CD4-positive, alpha-beta T cell treated with Interferon gamma for 1 hour (primary cell): ENCODE measurements around the gene CASP6.

Experiments used
- DNase-seq: peaks from one replicate; pipeline ENCODE4 v3.0.0-alpha.2; 2020

CASP6 gene

DNA sequence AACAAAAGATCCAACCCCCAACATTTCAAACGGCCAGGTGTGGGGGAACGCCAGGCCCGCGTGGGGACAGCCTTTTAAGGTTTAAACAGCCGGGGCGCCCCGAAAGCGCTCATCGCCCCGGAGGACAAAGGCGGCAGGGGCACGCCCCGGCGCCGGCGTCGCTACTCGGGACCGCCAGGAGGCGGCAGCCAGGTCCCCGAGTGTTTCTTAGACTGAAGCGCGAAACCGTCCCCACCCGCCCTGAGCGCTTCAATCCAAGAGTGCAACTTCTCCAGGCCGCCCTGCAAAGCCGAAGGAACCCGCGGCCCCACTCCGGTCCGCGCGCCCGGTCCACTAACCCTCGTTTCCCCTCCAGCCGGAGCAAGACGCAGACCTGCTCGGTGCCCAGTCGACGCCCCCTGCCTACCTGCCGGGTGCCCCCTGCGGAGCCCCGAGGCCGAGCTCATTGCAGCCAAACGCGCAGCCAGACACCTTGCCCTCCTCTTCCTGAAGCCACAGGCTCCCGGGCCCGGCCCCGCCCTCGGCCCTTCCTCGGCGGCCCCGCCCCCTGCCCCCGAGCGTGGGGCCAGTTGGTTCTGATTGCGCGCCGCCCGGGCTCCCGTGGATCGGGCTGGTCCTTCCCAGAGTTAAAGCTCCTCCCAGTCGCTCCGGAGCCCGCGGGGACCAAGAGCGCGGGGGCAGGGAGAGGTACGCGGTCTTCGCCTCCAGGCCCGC, at the start of gene CASP6:
CASP6 (minus strand) TSS at position 496 of the 714 bp plus-strand sequence; CDS start at position 446, 50 bp downstream.
- DNase-seq = peak; percentile 69

DNA sequence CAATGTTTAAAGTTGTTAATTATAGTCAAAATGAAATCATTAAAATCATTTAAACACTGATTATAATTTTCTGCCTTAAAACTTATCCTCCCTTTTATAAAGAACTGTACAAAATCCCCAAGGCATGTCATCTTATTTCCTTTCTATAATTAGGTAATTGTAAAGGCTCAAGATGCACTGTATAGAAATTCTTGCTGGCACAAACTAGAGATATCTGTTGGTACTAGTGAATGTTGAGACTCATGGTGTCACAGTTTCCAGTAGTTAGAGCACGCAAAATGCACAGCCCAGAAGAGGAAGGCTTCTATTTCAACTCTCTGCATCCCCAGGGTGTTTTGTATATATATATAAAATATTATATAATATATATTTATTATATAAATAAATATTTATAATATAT, 49.3 kb upstream of the CASP6 start:
- no peak for DNase-seq

DNA sequence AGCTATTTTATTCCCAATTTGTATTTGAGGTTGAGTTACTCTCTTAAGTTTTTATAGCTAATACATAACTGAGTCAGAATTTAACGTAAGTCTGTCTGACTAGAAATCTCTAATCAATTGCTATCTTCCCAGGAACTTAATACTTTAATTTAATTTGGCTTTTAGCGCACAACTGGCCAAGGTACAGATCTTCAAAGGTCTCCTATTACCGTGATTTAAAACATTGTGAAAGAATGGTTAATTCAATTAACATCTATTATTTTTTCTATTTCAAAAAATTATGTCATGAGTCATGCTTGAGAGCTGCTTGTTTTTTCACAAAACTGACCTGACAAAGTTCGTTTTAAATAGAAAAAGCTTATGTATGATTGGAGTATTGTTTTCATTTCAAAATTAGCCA, 48.6 kb upstream of the CASP6 start:
- no peak for DNase-seq

DNA sequence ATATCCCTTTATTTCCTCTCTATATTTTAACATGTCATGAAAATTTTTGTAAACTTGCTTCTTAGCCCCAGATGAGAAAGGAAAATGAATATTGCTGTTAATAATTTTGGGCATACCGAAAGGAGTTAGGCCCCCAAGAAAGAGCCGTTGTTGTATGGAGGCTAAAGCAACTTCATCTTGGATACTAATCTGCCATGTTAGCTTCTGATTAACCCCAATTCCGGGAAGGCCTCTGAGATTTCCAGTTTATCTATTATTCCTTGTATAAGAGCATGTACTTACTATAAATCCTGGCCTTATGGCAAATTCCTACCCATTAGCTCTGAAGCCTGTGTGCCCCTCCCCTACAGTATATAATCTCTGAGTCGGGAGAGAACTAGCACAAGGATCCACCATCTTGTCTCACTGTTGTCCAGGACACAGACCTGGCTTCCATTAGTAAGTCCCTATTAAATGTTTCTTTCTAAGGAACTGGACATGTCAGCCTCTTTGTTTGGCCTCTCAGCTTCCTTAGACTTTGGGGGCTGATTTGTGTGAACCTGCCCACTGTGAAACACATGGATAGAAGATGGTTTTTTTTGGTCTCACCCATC, 47.5 kb upstream of the CASP6 start:
- DNase-seq = no peak

DNA sequence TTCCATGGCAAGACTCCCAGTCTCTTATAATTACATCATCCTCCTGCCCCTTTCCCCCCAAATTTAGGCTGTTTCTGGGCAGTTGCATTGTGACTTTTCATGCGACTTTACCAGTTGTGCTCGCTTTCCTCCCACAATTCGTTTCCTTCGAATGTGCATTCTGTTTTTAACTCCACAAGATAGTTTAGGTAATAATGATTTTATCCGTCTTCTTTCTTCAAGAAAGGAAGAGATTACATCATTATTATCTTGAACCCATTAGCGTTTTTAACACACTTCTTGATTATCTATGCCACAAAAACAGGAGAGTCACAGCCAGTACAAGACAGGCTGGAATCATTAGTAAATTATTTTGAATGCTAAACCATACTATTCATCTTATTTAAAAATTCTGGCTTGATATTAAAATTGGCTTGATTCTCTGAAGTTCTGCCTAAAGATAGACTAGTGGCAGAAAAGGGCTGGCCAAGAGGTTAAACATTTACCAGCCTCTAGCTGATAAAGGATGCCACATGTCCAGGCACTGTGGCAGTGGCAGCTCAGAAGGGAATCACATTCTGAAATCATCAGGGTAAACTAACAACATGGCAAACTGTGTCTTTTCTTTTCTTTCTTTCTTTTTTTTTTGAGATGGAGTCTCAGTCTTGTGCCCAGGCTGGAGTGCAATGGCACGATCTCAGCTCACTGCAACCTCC, 46.3 kb upstream of the CASP6 start:
- DNase-seq = no peak

DNA sequence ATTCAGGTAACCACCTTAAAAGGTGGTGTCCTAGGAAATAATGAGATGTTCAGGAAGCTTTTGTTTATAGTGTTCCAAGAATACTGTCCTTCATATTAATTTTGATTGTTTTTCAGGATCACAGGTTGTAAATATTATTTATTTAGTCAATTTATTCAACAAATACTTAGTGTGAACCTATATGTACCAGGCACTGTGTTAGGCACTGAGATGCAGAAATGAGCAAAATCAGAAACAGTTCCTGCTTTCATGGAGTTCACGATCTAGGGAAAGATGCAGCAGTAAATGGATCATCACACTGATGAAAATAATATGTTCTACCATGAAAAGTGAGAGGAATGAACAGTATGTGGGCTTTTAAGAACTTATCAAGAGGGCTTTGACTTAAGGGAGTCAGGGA, 44.9 kb upstream of the CASP6 start:
- no peak for DNase-seq

DNA sequence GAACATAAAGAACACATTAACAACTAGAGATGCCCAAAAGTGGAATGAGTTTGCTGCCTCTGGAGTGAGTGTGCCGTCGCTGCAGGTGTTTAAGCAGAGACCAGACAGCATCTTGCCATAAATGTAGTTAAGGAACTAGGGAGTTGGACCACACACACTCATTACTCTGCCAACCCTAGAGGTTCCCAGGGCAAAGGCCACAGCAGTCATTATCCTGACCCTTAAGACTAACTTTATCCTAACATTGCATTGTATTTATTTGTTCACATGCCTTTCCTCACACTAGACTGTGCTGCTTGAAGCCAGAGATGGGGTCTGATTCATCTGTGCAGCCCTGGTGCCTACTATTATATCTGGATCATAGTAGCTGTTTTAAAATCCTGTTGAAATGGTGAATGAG, 43.5 kb upstream of the CASP6 start:
- DNase-seq = no peak

DNA sequence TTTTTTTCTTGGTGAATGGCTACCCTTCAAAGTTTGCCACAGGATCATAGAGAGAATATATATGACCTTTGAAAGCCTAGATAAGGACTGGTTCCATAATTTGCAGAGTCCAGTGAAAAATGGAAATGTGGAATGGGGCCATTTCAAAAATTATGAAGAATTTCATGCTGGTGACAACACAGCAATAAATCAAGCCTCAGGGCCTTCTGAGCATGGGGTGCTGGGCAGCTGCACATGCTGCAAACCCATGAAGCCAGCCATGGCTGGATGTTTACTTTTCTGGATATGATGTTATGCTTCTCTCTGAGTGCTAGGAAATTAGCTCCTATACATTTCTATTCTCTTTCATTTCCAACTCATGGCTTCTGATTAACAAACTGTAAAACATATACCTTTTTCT, 42.6 kb upstream of the CASP6 start:
- DNase-seq = no peak

DNA sequence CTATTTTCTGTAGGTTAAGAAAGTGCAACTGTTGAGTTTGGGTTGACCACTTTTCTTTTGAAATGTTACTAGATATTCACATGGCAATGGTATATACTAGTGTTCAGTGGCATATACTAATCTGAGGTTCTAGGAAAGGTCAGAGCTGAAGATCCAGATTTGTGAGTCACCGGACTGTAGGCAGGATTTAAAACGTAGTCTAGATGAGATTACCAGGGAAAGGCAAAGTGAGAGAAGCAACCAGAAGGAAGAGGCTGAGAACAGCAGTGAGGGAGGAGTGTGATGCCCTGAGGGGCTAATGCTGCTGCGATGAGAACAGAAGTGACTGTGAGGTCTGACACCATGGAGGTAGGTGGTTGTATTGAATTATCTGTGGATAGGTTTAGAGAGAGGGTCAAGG, 36.3 kb upstream of the CASP6 start:
- no peak for DNase-seq

DNA sequence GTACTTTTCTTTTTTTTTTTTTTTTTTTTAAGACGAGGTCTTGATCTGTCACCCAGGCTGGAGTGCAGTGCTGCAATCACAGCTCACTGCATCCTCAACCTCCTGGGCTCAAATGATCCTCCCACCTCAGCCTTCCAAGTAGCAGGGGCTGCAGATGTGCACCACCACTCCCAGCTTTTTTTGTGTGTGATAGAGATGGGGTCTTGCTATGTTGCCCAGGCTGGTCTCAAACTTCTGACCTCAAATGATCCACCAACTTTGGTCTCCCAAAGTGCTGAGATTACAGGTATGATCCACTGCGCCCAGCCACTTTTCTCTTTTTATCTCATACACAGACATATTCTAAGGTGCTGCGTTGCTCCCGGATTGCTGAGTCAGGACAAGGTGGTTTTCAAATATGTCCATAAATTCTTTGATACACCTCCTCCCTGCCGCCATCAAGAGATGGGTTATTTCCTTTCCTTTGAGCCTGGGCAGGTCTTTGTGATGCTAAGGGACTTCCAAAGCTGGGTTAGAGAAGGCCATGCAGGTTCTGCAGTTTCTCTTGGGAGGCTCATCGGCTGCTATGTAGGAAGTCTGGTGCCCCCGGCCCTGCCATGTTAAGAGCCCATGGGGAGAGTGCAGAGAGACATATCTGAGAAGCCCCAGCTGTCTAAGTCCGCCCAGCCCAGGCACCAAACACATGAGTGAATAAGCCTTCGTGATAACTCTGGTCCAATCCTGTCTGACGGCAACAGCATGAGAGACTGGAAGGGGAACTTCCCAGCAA, 35.0 kb upstream of the CASP6 start:
- no peak for DNase-seq

DNA sequence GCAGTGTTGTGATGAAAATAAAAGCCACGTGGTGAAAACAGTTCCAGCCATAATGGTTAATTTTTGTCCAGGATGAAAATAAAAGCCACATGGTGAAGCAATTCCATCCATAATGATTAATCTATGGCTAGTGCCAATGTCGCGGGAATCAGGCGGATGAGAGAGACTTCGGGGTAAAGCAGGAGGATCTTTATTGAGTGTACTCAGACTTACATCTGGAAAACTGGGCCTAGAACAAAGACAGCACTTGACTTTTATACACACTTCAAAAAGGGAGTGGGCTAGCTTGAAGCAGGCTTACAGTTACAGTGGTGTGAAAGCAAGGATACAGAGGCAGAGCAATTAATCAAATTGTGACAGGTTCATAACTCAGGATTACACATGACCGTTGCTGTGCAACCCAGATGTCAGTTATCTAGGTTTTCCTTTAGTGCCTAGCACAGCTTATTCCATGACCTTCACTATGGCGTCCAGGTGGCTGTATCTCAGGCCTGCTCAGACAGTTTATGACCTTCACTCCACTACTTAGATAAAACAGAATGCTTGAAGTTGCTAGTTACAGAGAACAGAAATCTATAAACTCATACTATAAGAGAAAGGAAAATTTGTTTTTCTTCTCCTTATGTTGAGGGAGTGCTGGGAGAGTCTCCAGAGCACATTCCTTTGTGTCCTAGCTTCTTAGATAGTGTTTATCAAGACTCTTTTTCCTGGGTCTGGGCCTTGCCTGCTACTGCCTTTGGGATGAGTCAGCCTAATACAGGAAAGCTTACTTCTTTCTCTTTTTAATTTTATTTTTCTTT, 32.5 kb upstream of the CASP6 start:
- no peak for DNase-seq

DNA sequence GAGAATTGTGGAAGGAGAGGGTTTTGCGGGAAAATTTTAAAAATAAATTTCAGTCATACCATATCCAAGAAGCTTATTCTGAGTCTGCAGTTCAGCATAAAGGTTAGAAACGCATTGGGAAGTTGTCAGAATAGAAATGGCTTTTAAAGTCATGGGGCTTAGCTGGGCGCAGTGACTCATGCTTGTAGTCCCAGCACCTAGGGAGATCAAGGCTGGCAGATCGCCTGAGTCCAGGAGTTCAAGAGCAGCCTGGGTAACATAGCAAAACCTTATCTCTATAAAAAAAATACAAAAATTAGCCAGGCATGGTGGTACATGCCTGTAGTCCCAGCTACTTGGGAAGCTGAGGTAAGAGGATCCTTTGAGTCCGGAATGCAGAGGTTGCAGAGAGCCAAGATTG, 30.5 kb upstream of the CASP6 start:
- DNase-seq = no peak

DNA sequence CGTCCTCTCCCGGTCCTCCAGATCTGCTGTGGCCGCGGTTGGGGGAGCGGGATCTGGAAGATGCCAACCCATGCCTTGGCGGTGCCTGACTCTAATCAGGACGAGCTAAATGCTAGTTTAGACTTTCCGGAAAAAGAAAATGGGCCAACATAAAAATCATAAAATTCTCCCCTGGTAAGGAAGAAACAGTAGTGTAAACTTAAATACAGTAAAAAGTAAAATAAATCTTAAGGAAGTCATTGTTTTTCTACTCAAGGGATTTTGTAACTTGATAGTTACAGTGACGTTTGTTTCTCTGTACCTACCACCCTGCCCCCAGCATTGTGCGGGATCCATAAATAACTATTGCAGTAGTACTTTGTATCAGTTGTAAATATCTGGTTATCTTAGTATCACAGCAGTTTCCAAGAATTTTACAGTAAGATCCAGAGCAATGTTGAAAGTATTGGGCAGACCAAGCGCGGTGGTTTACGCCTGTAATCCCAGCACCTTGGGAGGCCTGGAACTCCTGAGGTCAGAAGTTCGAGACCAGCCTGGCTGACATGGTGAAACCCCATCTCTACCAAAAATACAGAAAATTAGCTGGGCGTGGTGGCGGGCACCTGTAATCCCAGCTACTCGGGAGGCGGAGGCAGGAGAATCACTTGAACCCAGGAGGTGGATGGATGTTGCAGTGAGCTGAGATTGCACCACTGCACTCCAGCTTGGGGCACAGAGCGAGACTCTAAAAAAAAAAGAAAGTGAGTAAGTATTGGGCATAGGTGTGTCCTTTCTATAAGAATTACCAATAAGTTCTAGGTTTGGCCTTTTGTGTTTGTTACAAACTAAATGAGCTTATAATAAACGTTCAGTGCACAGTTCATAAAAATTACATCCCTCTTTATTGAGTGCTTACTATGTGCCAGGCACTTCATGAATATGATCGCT, 27.6 kb upstream of the CASP6 start:
- DNase-seq = no peak

DNA sequence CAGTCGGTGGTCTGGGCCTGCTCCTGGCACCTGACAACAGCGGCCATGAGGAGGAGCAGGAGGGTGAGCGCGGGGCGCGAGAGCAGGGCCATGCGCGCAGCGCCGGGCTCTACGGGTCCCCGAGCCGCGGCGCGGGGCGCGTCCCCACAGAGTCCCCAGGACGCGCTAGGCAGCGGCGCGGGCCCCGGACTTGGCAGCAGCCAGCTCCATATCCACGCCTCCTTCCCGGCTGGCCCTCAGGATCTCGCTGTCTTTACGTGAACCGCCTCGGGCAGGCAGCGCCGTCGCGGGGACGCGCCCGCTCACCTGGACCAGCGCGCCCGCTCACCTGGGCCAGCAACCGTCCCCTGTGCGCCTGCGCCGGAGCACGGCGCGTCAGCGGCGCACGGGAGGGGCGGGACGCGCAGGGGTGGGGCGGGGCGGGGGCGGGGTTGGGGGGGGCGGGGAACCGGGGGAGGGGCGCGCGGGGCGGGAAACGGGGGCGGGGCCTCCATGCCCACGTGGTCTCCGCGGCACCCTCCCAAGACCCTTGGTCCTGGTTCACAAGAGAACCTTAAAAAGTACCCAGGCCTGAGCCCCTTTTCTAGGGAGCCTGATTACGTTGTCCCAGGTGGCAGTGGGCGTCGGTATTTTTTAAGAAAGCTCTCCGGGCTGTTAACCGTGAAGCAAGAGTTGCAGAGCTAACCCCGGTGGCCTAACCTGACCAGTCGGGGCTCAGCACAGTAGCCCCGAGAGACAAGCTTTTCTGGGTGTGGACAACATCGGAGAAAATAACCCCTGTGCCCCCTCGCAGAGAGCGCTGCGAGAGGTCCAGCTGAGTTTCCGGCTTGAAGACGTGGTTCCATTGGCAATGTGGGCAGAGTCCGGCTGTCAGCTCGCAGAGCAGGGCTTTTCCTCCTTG, 26.7 kb upstream of the CASP6 start, which contains the start of gene PLA2G12A:
PLA2G12A (minus strand) TSS at position 353 of the 901 bp plus-strand sequence; CDS start at position 92, 261 bp downstream.
- DNase-seq = peak; percentile 79

DNA sequence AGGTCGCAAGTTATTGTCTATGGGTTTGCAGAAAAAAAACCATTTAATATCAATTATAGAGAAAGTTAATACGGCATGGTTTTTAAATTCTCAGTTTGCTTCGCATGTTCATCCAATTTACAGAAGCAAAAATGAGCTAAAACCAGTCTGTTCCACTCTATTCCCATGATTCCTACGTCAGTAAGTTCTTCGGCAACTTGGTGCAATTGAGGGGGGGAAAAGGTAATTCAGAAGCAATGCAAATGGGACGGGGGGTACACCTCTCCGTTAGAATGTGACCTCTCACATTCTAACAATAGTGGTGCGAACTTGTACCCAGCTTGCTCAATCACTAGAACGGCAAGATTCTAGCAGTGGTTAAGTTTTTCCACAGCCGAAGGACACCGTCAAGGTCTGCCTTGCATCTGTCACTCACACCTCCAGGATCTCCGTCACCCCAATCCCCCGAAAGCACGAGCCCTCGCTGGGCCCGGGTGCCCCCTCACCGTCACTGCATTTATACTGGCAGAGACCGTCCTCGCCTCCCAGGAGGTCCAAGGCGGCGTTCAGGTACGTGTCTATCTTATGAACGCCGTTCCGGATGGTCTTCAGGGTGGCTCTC, 26.0 kb upstream of the CASP6 start:
- no peak for DNase-seq

DNA sequence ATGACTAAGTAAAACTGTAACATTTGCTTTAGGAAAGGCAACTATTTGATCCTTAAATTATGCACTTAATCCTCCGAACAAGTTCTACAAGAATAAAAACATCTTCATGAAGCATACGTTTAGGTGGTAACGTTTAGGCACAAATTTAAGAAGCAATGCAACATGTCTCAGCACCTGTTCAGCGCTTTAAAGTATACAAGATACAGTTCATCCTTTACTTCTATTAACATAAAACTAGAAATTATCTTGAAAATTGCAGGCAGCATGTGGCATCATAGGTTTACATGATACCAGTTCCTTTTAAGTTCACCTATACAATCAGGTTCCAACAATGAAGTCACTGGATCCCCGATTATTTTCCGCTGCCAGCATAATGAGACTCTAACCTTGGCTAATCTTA, 25.1 kb upstream of the CASP6 start:
- no peak for DNase-seq

DNA sequence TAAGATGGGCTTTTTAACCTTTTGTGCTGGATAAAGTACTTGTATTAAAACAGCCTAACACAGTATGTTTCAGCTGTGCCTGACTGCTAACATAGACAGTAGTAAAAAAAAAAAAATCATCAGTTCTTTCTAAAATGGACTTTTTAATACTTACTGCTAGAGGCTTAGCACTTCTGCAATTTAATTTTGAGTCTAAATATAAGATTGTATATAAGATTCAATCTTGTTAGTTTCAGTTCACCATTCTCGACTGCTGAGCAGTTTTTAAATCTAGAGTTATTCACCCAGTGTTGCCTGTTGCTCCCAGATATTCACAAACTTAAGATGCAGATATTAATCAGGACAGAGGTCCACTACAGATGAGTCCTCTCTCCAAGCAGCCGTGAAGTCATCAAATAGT, 19.9 kb upstream of the CASP6 start:
- no peak for DNase-seq

DNA sequence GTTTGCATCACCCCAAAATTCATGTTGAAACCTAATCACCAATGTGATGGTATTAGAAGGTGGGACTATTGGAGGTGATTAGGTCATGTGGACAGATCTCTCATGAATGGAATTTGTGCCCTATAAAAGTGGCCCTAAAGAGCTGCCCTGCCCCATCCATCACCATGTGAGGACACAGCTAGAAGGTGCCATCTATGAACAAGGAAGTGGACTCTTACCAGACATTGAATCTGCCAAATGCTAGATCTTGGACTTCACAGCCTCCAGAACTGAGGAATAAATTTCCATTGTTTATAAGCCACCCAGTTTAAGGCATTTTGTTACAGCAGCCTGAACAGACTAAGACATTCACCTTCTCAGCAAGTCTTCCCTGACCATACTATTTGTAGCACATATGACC, 19.1 kb upstream of the CASP6 start:
- no peak for DNase-seq

DNA sequence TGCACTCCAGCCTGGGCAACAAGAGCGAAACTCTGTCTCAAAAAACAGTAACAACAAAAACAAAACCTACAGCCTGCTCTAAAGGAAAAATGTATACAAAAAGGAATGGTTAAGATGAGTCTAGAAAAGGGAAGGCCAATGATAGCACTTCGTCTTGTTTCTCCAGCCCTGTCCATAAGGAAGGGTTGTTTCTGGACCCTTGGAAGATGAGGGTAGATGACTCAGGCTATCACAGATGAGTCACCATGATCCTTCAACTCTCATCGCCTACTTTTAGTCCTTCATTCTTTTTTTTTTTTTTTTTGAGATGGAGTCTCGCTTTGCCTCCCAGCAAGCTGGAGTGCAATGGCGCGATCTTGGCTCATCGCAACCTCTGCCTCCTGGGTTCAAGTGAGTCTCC, 17.8 kb upstream of the CASP6 start:
- DNase-seq = no peak

DNA sequence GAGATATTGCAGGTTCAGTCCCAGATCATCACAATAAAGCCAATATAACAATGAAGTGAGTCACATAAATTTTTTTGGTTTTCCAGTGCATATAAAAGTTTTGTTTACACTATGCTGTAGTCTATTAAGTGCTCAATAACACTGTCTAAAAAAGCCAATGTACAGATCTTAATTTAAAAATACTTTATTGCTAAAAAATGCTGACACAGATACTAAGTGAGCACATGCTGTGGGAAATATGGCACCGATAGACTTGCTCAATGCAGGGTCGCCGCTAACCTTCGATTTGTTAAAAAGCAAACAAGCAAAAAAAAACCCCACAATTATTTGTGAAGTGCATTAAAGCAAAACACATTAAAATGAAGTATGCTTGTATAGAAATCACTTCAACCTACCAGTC, 16.4 kb upstream of the CASP6 start:
- no peak for DNase-seq
